HG03575 (cell line): ENCODE results near the gene BTBD3.

ENCODE experiments used
- ATAC-seq: cut with Tn5 transposase; IDR thresholded peaks from one replicate; pipeline ENCODE4 v1.9.1; 2021; ENCODE audit not compliant: unreplicated experiment, insufficient number of reproducible peaks, low FRiP score; ENCODE audit errors: extremely low read depth

Gene BTBD3

DNA sequence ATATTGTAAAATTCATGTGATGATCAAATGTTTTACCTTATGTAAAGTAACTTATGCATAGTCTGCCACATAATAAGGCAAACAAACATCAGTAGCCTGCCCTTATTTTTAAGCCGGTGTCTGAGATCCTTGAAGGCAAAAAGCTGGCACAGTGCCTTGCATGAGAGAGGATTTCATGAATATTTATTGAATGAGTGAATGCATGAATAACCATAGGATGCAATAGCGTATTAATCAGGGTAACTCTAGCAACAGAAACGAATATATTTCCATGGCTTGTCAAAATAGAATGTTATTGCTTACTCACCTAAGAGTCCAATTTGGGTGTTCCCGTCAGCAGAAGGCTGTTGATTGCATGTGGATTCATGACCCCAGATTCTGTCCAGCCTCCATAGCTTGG is 34.9 kb downstream of the BTBD3 start:
- ATAC-seq: no peak

DNA sequence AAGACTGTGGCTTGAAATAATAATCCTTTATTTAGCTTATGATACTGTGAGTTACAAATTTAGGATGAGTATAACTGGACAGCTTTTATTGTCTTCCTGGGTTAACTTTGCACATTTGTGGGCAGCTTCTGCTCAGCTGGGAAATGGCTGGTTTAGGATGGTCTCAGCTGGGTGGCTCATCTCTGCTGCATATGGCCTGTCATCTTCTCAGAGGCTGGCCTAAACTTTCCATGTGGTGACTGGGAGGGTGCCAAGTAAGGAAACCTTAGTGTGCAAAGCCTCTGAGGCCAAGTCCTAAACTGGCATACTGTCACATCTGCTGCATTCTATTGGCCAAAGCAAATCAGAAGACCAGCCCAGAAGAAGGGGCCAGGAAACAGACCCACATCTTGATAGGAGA is 40.2 kb downstream of the BTBD3 start:
- no peak for ATAC-seq

DNA sequence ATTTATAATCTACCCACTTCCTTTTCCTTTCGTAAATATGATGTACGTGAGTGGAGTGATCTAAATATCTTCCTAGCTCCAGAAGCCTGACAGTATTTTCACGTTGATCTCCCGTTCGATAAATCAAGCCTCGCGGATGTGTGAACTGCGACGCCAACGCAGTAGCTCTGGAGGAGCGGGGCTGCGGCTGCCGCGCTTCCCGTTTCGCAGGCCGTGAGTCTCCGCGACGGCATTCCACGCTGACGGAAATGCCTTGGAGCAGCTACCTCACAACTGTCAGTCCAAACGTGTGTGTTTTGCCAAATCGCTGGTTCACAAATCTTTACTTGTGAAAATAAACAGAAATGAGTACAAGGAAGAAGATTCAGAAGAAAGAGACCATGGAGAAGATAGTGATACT is 41.2 kb downstream of the BTBD3 start:
- ATAC-seq: no peak

DNA sequence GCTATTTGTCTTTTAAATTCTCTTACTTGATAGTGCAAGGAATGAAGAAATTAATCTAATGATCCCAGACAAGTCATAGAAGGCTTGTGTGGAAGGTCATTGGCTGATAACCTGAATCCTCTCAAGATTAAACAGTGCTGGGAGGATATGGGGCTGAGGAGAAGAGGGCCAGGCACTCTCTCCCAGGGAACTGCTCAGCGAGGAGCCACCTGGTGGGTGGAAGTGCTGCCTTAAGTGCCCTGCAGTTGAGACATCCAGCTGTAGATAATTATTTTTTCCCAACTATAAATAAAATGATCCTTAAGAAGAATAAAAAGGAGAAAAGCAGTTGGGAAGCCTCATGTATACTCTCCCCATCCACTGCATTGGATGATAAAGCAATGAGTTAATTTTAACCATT is 47.9 kb downstream of the BTBD3 start:
- no peak for ATAC-seq

DNA sequence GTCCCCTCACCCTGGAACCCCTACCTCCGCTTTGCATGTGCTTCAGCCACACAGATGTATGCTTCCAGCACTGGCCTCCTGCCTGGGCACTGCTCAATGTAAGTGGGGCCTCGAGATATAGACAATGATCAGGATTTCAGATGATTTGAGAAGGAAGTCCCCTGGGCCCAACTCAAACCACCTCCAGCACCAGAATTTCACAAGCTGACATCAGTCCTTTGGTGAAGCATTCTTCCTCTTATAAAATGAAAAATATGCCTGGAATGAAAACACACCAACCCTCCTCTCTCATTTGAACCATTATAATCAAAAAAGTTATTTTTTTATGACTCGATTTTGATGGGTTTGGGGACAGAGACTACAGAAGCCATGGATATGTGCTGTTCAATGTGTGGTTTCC is 48.5 kb downstream of the BTBD3 start:
- no peak for ATAC-seq

DNA sequence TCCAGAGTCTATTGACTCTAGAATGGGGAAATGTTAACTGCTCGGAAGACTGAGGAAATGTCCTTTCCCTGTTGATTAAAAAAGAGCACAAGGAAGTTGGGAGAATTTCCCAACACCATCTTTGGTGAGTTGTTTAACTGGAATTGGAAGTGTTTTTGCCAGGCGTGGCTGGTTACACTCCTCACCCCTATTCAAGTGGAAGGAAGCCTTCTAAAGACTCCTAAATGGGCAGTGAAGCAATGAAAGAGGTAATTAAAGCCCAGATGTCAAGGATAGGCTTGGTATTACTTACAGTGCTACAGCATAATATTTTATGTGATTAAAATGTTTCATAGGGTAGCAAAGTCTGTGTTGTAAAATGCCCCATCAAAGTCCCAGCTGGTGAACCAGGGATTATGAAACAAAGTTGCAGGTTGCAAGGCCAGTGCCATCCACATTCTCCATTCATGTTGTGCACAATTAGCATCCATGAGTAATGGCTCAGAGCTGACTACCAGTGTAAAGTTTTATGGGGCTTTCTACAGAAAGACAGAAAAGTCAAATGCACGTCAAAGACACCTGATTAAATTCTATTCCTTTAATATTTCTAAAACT is 52.6 kb downstream of the BTBD3 start:
- ATAC-seq: no peak

DNA sequence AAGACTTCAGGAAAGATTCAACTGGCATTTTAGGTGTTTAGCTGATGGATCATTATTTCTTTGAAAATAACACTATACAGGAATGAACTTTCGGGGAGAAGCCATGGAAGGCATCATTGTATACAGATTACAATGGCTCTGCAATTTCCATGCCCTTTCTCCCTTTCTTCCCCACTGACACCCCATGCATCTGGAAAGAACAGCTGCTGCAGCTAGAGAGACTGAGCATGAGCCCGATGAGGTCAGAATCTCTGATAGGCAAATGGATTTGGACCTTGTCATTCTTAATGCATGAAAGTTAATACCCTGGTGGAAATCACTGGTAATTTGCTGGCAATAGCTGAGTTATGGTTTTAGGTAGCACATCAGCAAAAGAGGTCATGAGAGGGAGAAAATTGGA is 54.8 kb downstream of the BTBD3 start:
- no peak for ATAC-seq
